Bronchial epithelial cell (primary cell): ENCODE measurements around the gene NUPR1. TPM values are rescaled to one million over a fixed set of nuclear protein-coding genes. Genes with fewer than 3 reads are reported as not detected.

ENCODE experiments used
- DNase-seq: peaks from one replicate; pipeline ENCODE4 v3.0.0-alpha.2; 2010; ENCODE audit warnings: low read depth
- FAIRE-seq: peaks from 2 replicates; lab custom pipeline; 2011; peaks lifted over from hg19 to GRCh38; lab: Jason Lieb, UNC
- H3K27me3 ChIP-seq: 2 replicates; pipeline ENCODE4 v1.5.1; 2011; ENCODE audit warnings: low read length; ENCODE audit not compliant: control insufficient read depth, insufficient read depth
- H3K36me3 ChIP-seq: 2 replicates; pipeline ENCODE4 v1.5.1; 2011; ENCODE audit warnings: low read length; ENCODE audit not compliant: control insufficient read depth, insufficient read depth
- H3K4me3 ChIP-seq: 2 replicates; pipeline ENCODE4 v1.5.1; 2011; ENCODE audit warnings: mild to moderate bottlenecking, low read depth, low read length, control low read depth
- total RNA-seq: library from RNA; depleted of rRNA; stranded (reverse); fragments of >200 nt; gene quantifications from 2 replicates; pipeline ENCODE4 v1.2.1, GENCODE V29; 2014
- TF ChIP-seq, protein P1 (sequence below): IDR thresholded peaks from 2 replicates; pipeline ENCODE4 v1.5.1; 2011; ENCODE audit warnings: mild to moderate bottlenecking, moderate library complexity, low read length, control low read depth, inconsistent platforms; ENCODE audit not compliant: insufficient read depth, severe bottlenecking

NUPR1 gene
- total RNA-seq, 1 donor from 2014 or later: 65.3 TPM

DNA sequence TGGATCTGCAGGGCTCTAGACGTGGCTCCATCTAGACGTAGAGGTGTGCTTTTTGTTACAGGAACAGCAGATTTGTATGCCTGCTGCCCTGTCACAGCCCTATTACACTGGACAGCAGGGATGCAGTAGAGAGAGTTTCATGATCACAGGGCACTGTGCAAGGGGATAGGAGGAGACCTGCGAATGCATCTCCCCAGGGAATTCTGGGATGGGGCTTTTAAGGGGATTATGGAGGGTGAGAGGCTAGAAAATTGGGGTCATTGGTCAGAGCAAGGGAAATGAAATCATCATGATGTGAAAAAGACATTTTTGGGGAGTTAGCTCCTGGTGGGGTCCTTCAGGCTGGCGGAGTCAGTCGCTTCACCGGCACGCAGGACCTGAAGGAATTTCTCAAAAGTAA, 3.9 kb upstream of the NUPR1 start:
- FAIRE-seq (no peak), DNase-seq (no peak)
- TF ChIP-seq, protein P1, sequence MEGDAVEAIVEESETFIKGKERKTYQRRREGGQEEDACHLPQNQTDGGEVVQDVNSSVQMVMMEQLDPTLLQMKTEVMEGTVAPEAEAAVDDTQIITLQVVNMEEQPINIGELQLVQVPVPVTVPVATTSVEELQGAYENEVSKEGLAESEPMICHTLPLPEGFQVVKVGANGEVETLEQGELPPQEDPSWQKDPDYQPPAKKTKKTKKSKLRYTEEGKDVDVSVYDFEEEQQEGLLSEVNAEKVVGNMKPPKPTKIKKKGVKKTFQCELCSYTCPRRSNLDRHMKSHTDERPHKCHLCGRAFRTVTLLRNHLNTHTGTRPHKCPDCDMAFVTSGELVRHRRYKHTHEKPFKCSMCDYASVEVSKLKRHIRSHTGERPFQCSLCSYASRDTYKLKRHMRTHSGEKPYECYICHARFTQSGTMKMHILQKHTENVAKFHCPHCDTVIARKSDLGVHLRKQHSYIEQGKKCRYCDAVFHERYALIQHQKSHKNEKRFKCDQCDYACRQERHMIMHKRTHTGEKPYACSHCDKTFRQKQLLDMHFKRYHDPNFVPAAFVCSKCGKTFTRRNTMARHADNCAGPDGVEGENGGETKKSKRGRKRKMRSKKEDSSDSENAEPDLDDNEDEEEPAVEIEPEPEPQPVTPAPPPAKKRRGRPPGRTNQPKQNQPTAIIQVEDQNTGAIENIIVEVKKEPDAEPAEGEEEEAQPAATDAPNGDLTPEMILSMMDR: no peak
- Histone ChIP-seq H3K27me3 (no peaks in the 10 kb centered on the region), H3K36me3 (peaks cover 3% of the 10 kb centered on the region), H3K4me3 (no peak overlapping the region)

DNA sequence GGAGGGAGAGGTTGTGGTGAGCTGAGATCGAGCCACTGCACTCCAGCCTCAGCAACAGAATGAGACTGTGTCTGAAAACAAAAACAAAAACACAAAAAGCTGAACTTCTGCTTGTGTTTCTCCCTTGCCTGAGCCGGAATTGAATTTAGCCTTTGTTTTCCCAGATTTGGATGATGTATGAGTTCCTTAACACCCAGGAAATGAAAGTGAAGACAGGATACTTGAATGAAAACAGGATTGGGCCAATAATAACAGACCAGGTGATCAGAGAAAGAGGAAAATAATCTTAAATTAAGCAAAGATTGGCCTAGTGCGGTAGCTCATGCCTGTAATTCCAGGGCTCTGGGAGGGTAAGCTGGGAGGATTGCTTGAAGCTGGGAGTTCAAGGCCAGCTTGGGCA, 1.6 kb upstream of the NUPR1 start:
- TF ChIP-seq, protein P1: no peak
- no peak for FAIRE-seq
- no peaks in the 10 kb centered on the region for H3K27me3 ChIP-seq
- peaks cover 8% of the 10 kb centered on the region for H3K36me3 ChIP-seq
- no peak overlapping the region for H3K4me3 ChIP-seq
- no peak for DNase-seq

DNA sequence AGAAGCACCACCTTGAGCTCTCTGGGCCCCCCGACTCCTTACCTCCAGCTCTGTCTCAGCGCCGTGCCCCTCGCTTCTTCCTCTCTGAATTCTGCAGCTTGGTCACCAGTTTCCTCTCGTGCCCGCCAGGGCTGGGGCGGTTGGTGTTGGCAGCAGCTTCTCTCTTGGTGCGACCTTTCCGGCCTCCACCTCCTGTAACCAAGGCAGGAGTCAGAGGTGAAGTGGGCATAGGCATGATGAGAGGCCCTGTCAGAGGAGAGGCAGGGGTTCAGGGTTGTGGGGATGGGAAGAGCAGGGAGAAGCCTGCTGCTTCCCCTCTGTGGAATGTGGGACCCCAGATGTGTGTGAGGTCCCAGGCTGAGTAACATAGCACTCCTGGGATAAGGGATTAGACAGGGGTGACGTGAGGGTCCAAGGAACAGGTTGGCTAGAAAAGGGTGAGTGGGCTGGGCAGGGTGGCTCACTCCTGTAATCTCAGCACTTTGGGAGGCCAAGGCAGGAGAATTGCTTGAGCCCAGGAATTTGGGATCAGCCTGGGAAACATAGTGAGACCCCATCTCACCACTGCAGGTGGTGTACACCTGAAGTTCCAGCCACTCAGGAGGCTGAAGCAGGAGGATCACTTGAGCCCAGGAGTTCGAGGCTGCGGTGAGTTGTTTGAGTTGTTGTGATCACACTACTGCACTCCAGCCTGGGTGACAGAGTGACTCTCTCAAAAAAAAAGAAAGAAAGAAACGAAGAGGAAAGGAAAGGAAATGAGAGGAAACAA, 626 bp downstream of the NUPR1 start:
- FAIRE-seq (no peak), DNase-seq (no peak)
- H3K4me3 ChIP-seq: peak overlapping the region; percentile 68
- no peaks in the 10 kb centered on the region for H3K27me3 ChIP-seq
- H3K36me3 ChIP-seq: peaks cover 8% of the 10 kb centered on the region
- TF ChIP-seq, protein P1: no peak

DNA sequence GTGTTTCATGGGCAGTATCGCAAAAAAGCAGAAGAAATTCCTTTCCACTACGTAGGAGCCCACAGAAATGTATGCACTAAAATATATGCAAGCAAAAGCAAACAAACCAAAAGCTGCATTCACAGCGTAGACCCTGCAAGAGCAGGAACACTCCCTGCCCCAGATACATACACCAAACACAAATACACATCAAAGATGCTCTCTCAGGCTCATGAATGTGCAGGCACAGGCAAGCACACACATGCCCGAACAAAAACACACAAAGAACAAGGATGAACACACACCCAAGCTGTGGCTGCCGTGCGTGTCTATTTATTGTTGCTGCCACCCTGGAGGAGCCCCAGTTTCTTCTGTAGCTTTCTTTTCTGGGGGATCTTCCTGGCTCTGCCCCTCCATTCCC, 1.7 kb downstream of the NUPR1 start:
- DNase-seq (peak; percentile 95), FAIRE-seq (no peak)
- TF ChIP-seq, protein P1: no peak

DNA sequence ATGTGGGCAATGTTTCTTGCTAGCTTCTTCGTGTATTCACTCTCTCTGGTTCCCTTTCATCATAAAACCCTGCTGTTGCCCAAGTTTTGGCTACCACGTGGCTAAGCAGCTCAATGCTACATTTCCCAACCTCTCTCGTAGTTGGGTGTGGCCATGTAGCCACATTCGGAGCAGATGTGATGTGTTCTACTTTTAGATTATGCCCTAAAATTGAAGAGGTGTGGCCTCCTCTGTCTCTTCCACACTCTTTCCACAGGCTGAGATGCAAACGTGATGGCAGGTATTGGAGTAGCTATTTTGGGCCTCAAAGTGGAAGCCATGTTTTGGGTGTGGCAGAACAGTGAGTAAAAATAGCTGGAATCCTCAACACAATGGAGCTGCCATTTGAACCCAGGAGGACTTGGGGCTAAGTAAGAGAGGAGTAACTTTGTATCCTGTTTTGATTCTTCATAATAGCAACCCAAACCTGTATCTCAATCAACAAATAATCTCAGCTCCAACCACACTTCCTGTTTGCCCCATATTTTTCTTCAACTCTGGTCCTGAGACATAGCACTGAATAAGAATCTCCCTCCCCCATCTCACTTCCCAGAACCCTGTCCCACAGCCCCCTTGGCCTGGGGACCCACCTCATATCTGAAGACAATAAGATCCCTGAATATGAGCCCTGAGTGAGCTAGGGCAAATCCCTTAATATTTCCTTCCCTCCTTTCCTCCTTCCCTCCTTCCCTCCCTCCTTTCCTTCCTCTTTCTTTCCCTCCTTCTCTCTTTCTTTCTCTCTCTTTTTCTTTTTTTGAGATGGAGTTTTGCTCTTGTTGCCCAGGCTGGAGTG, 4.0 kb downstream of the NUPR1 start:
- Histone ChIP-seq H3K4me3 (no peak overlapping the region), H3K27me3 (no peaks in the 10 kb centered on the region), H3K36me3 (peaks cover 8% of the 10 kb centered on the region)
- DNase-seq (no peak), FAIRE-seq (peak; percentile 13)
- TF ChIP-seq, protein P1: no peak

More for the DNA sequence above, 1.7 kb downstream of the NUPR1 start:
- peak overlapping the region; percentile 68 for H3K4me3 ChIP-seq
- H3K36me3 ChIP-seq: peaks cover 8% of the 10 kb centered on the region
- no peaks in the 10 kb centered on the region for H3K27me3 ChIP-seq
